ENCODE data around the gene CAMLG. TPM values are rescaled to one million over a fixed set of nuclear protein-coding genes. Genes with fewer than 3 reads are reported as not detected.
A peak's percentile ranks its signal among the peaks of the same experiment; 100 is the strongest.

Gene CAMLG
- total and polyA plus RNA-seq, 9 of the 15 experiments (the other 6 are each of a cell fraction or from before 2014, with no cell fraction given) = 11.3 to 22.0 (median 16.3) TPM

DNA sequence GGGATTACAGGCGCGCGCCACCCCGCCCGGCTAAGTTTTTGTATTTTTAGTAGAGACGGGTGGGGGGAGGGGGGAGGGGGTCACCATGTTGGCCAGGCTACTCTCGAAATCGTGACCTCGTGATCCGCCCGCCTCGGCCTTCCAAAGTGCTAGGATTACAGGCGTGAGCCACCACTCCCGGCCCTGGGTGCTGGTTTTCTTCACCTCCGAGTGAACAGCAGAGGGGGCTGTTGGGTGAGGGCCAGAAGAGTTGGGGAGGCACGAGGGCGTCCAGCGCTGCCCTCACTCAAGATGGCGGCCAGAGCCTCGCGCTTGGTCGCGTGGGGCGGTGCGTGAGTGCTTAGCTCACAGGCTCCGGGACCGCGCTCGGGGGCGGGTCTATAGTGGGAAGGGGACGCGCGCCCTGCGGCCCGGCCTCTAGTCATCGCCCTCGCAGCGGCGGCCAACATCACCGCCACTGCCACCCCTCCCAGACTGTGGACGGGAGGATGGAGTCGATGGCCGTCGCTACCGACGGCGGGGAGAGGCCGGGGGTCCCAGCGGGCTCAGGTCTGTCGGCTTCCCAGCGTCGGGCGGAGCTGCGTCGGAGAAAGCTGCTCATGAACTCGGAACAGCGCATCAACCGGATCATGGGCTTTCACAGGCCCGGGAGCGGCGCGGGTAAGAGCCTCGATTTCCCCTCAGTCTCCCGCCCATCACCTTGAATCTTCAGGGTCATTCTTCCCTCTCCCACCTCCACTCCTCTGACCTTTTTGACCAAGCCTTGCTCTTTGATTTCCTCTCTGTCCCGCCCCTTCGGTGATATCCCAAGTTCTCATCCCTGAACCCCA is at the start of gene CAMLG (continued):
- peak; percentile 77 for TF ChIP-seq U2AF1 (optimal IDR thresholded peaks at IDR 0.05; ENCODE audit: low read depth, low read length)
- peak; percentile 79 for TF ChIP-seq TBP (optimal IDR thresholded peaks at IDR 0.05; ENCODE audit: low read depth, low read length)
- TF ChIP-seq MYBL2 (IDR thresholded peaks at IDR 0.05; ENCODE audit: low read depth) = no peak
- TF ChIP-seq MYBL2 (CRISPR knock-in tag; IDR thresholded peaks at IDR 0.05; ENCODE audit: borderline replicate concordance) = no peak
- 0 out of 2 replicates have a peak, but pooled peaks have one; percentile 57 for TF ChIP-seq GATAD2A (IDR thresholded peaks at IDR 0.05)
- TF ChIP-seq ILF3 (IDR thresholded peaks at IDR 0.05; ENCODE audit: borderline replicate concordance) = no peak
- TF ChIP-seq POLR2AphosphoS5 (IDR thresholded peaks at IDR 0.05; ENCODE audit: control insufficient read depth, insufficient read depth, low read depth, low read length) = 0 out of 2 replicates have a peak, but pooled peaks have one; percentile 51
- no peak for TF ChIP-seq ELF1 (tag; IDR thresholded peaks at IDR 0.05)
- TF ChIP-seq ZNF239 (CRISPR knock-in tag; IDR thresholded peaks at IDR 0.05) = peak; percentile 5; the same call in 1 of the 2 replicates
- TF ChIP-seq MEIS2 (IDR thresholded peaks at IDR 0.05; ENCODE audit: partially characterized antibody) = no peak
- no peak for TF ChIP-seq SP2 (IDR thresholded peaks at IDR 0.05; ENCODE audit: extremely low read depth, low read depth, low read length, poor library complexity, severe bottlenecking)
- no peak for TF ChIP-seq CEBPG (CRISPR knock-in tag; IDR thresholded peaks at IDR 0.05)
- TF ChIP-seq CEBPG (tag; conservative IDR thresholded peaks at IDR 0.05 in 1 of 2, IDR thresholded peaks at IDR 0.05 in 1 of 2) = no peak
- TF ChIP-seq, protein P1, sequence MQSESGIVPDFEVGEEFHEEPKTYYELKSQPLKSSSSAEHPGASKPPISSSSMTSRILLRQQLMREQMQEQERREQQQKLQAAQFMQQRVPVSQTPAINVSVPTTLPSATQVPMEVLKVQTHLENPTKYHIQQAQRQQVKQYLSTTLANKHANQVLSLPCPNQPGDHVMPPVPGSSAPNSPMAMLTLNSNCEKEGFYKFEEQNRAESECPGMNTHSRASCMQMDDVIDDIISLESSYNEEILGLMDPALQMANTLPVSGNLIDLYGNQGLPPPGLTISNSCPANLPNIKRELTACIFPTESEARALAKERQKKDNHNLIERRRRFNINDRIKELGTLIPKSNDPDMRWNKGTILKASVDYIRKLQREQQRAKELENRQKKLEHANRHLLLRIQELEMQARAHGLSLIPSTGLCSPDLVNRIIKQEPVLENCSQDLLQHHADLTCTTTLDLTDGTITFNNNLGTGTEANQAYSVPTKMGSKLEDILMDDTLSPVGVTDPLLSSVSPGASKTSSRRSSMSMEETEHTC (IDR thresholded peaks at IDR 0.05) = peak; percentile 93
- TF ChIP-seq, protein P2, sequence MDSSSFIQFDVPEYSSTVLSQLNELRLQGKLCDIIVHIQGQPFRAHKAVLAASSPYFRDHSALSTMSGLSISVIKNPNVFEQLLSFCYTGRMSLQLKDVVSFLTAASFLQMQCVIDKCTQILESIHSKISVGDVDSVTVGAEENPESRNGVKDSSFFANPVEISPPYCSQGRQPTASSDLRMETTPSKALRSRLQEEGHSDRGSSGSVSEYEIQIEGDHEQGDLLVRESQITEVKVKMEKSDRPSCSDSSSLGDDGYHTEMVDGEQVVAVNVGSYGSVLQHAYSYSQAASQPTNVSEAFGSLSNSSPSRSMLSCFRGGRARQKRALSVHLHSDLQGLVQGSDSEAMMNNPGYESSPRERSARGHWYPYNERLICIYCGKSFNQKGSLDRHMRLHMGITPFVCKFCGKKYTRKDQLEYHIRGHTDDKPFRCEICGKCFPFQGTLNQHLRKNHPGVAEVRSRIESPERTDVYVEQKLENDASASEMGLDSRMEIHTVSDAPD (CRISPR knock-in tag; IDR thresholded peaks at IDR 0.05) = no peak
- no peak for TF ChIP-seq CBX2 (IDR thresholded peaks at IDR 0.05; ENCODE audit: insufficient read depth, low read length, poor library complexity, severe bottlenecking)
- TF ChIP-seq RFX5 (IDR thresholded peaks at IDR 0.05; ENCODE audit: low read depth, low read length) = no peak
- TF ChIP-seq, protein P3, sequence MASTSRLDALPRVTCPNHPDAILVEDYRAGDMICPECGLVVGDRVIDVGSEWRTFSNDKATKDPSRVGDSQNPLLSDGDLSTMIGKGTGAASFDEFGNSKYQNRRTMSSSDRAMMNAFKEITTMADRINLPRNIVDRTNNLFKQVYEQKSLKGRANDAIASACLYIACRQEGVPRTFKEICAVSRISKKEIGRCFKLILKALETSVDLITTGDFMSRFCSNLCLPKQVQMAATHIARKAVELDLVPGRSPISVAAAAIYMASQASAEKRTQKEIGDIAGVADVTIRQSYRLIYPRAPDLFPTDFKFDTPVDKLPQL (IDR thresholded peaks at IDR 0.05; ENCODE audit: extremely low read depth, insufficient read length) = no peak
- no peak for TF ChIP-seq BCL6 (CRISPR knock-in tag; IDR thresholded peaks at IDR 0.05)
- no peak for TF ChIP-seq RBM39 (optimal IDR thresholded peaks at IDR 0.05; ENCODE audit: low read depth, low read length)
- peak; percentile 58; the same call in 1 of the 2 replicates for TF ChIP-seq JUN (IDR thresholded peaks at IDR 0.05; ENCODE audit: borderline replicate concordance, low read depth, low read length)
- TF ChIP-seq JUN (CRISPR knock-in tag; IDR thresholded peaks at IDR 0.05; ENCODE audit: borderline replicate concordance) = no peak; the same call in 1 of the 2 replicates
- no peak for TF ChIP-seq ZNF3 (CRISPR knock-in tag; IDR thresholded peaks at IDR 0.05)
- no peak for TF ChIP-seq PRMT5 (CRISPR knock-in tag; IDR thresholded peaks at IDR 0.05)
- TF ChIP-seq COPS2 (conservative IDR thresholded peaks at IDR 0.05) = no peak
- TF ChIP-seq RNF2 (IDR thresholded peaks at IDR 0.05) = peak; percentile 77
- 0 out of 2 replicates have a peak, but pooled peaks have one; percentile 58 for TF ChIP-seq ZNF583 (CRISPR knock-in tag; IDR thresholded peaks at IDR 0.05)

Measured in K562 (cell line).